ENCODE data around the gene ZC3H4.
"Not testable (repeated sequence)": the region's sequence is repeated elsewhere in the genome, so short reads cannot be mapped to it uniquely, and the experiment has no call there.

Gene ZC3H4

GRCh38 chr19:47107953-47108746 lies 5.4 kb downstream of the ZC3H4 start:
- no peak for DNase-seq (ENCODE audit: low spot score)

- DNase-seq (ENCODE audit: low spot score) = peak; percentile 55
These were observed 6.2 kb downstream of the ZC3H4 start for GRCh38 chr19:47107202-47107952.

GRCh38 chr19:47106821-47107201 lies 6.8 kb downstream of the ZC3H4 start:
- no peak for DNase-seq (ENCODE audit: low spot score)

- no peak for DNase-seq (ENCODE audit: low spot score)
These were observed 7.7 kb downstream of the ZC3H4 start for GRCh38 chr19:47105874-47106273.

GRCh38 chr19:47104680-47105079 lies 8.9 kb downstream of the ZC3H4 start:
- no peak for DNase-seq (ENCODE audit: low spot score)

- DNase-seq (ENCODE audit: low spot score) = no peak
These were observed 11.1 kb downstream of the ZC3H4 start for GRCh38 chr19:47102346-47103060.

- not testable (repeated sequence) for DNase-seq (ENCODE audit: low spot score)
These were observed 12.5 kb downstream of the ZC3H4 start for GRCh38 chr19:47101116-47101515.

- no peak for DNase-seq (ENCODE audit: low spot score)
These were observed 13.3 kb downstream of the ZC3H4 start for GRCh38 chr19:47100290-47100689.

- no peak for DNase-seq (ENCODE audit: low spot score)
These were observed 14.0 kb downstream of the ZC3H4 start for GRCh38 chr19:47099576-47100050.

- no peak for DNase-seq (ENCODE audit: low spot score)
These were observed 15.0 kb downstream of the ZC3H4 start for GRCh38 chr19:47098608-47099007.

- no peak for DNase-seq (ENCODE audit: low spot score)
These were observed 16.0 kb downstream of the ZC3H4 start for GRCh38 chr19:47097396-47098201.

GRCh38 chr19:47096721-47097120 lies 16.9 kb downstream of the ZC3H4 start:
- no peak for DNase-seq (ENCODE audit: low spot score)

- DNase-seq (ENCODE audit: low spot score) = peak; percentile 94
These were observed 17.4 kb downstream of the ZC3H4 start for GRCh38 chr19:47096100-47096704.

GRCh38 chr19:47095476-47096099 lies 18.0 kb downstream of the ZC3H4 start:
- DNase-seq (ENCODE audit: low spot score) = peak; percentile 70

- peak; percentile 38 for DNase-seq (ENCODE audit: low spot score)
These were observed 18.8 kb downstream of the ZC3H4 start for GRCh38 chr19:47094557-47095475.

GRCh38 chr19:47093841-47094240 lies 19.7 kb downstream of the ZC3H4 start:
- DNase-seq (ENCODE audit: low spot score) = no peak

- no peak for DNase-seq (ENCODE audit: low spot score)
These were observed 20.3 kb downstream of the ZC3H4 start for GRCh38 chr19:47093254-47093653.

GRCh38 chr19:47089767-47090350 lies 23.7 kb downstream of the ZC3H4 start:
- no peak for DNase-seq (ENCODE audit: low spot score)

- no peak for DNase-seq (ENCODE audit: low spot score)
These were observed 27.3 kb downstream of the ZC3H4 start for GRCh38 chr19:47086280-47086679.
